HepG2 (cell line): ENCODE results near the gene LRRC43. TPM values are rescaled to one million over a fixed set of nuclear protein-coding genes. Genes with fewer than 3 reads are reported as not detected.

Source experiments
- ATAC-seq: fragments of 200-7000 bp; cut with Tn5 transposase; 3 replicates; pipeline ENCODE4 v1.9.1; 2020; ENCODE audit warnings: mild to moderate bottlenecking, moderate library complexity
- BruUV-seq: library from RNA; stranded (reverse); fragments of 400-500 nt; replicated peaks from 2 replicates; lab custom pipeline; 2021; lab: Mats Ljungman, UMichigan
- CTCF ChIA-PET: fragments of 300-600 bp; formaldehyde crosslinking; extraction: SDS; loops from one replicate; lab custom pipeline; 2021; ENCODE audit warnings: low total read pairs, inconsistent platforms, low intra/inter-chr PET ratio; lab: Yijun Ruan, JAX
- POLR2A ChIA-PET: fragments of 350-600 bp; sonication (Branson Sonifier 250); formaldehyde crosslinking; loops from one replicate; lab custom pipeline; 2020; ENCODE audit warnings: antibody characterized with exemption, inconsistent platforms; lab: Yijun Ruan, JAX
- DNase-seq: peaks from one replicate; pipeline ENCODE4 v3.0.0-alpha.2; 2015; ENCODE audit warnings: low spot score
- FAIRE-seq: peaks from 3 replicates; lab custom pipeline; 2011; peaks lifted over from hg19 to GRCh38; lab: Jason Lieb, UNC
- H2AFZ ChIP-seq: one replicate; pipeline ENCODE4 v1.6.1; 2011; ENCODE audit warnings: low read length, inconsistent platforms
- H3K27ac ChIP-seq: fragments of 300-600 bp; 3 replicates; pipeline ENCODE4 v1.8.0; 2011; ENCODE audit warnings: mixed run types, mild to moderate bottlenecking, mixed read lengths, low read length, inconsistent platforms; ENCODE audit not compliant: insufficient read depth; ENCODE audit errors: extremely low read length
- H3K27me3 ChIP-seq, 2 experiments: fragments of 200-600 bp in 1 of 2; 2 replicates in 1 of 2; 3 replicates in 1 of 2; pipeline versions ENCODE4 v1.6.0 to v1.8.0; 2011; ENCODE audit warnings: low read length in 2 of 2, mild to moderate bottlenecking in 2 of 2, moderate library complexity in 2 of 2, inconsistent platforms in 1 of 2; ENCODE audit not compliant: insufficient read depth in 2 of 2, control insufficient read depth in 1 of 2
- H3K36me3 ChIP-seq, 2 experiments: fragments of 200-600 bp in 1 of 2; replicated peaks in 1 of 2; 2 replicates in 1 of 2; 3 replicates in 1 of 2; pipeline versions ENCODE4 v1.5.1 to v1.8.0; 2011; ENCODE audit warnings: low read length in 2 of 2, inconsistent platforms in 1 of 2; ENCODE audit not compliant: insufficient read depth in 2 of 2, control insufficient read depth in 1 of 2
- H3K4me1 ChIP-seq: 2 replicates; pipeline ENCODE4 v1.5.1; 2012; ENCODE audit warnings: low read length, inconsistent platforms; ENCODE audit not compliant: insufficient read depth
- H3K4me2 ChIP-seq: 2 replicates; pipeline ENCODE4 v1.6.0; 2011; ENCODE audit warnings: low read depth, low read length, inconsistent platforms
- H3K4me3 ChIP-seq, 3 experiments: fragments of 200-600 bp in 1 of 3; sonication (generic), shearing (Covaris generic) in 1 of 3; replicated peaks in 1 of 3; 2 replicates each; pipeline ENCODE4 v1.5.1; 2011 to 2016; ENCODE audit warnings: low read length in 3 of 3, inconsistent platforms in 2 of 3, low read depth in 2 of 3, mild to moderate bottlenecking in 2 of 3, control low read depth in 1 of 3, mixed read lengths in 1 of 3; ENCODE audit not compliant: insufficient read depth in 1 of 3
- H3K79me2 ChIP-seq: one replicate; pipeline ENCODE4 v1.6.1; 2011; ENCODE audit warnings: low read length, inconsistent platforms; ENCODE audit not compliant: insufficient read depth
- H3K9ac ChIP-seq: 2 replicates; pipeline ENCODE4 v1.6.0; 2011; ENCODE audit warnings: mild to moderate bottlenecking, low read depth, low read length, inconsistent platforms; ENCODE audit not compliant: insufficient read depth
- H3K9me3 ChIP-seq: 2 replicates; pipeline ENCODE4 v1.5.1; 2012; ENCODE audit warnings: mild to moderate bottlenecking, low read length
- H4K20me1 ChIP-seq: 2 replicates; pipeline ENCODE4 v1.6.0; 2011; ENCODE audit warnings: inconsistent platforms, mild to moderate bottlenecking, low read length, moderate library complexity; ENCODE audit not compliant: insufficient read depth
- CBX2 ChIP-seq, 2 experiments: fragments of 200-600 bp in 1 of 2; sonication (generic); formaldehyde crosslinking in 1 of 2; IDR thresholded peaks; 2 replicates each; pipeline versions ENCODE4 v1.7.0 to v1.8.1; 2018 to 2022; ENCODE audit warnings: low read depth in 2 of 2, low read length in 1 of 2, mild to moderate bottlenecking in 1 of 2, missing genetic modification reagents in 1 of 2
- HOXD1 ChIP-seq: sonication (generic); formaldehyde crosslinking; IDR thresholded peaks from 2 replicates; pipeline ENCODE4 v1.5.0; 2020; ENCODE audit warnings: missing genetic modification reagents
- KLF16 ChIP-seq, 2 experiments: sonication (generic) in 1 of 2; formaldehyde crosslinking in 1 of 2; IDR thresholded peaks; 2 replicates each; pipeline versions ENCODE4 v1.6.1 to v1.8.0; 2016 to 2023; ENCODE audit warnings: missing genetic modification reagents in 2 of 2, missing compliant biosample characterization in 1 of 2
- MIER2 ChIP-seq: IDR thresholded peaks from 2 replicates; pipeline ENCODE4 v1.6.1; 2016; ENCODE audit warnings: missing biosample characterization, missing genetic modification reagents
- NCOA1 ChIP-seq: sonication (generic); formaldehyde crosslinking; IDR thresholded peaks from 2 replicates; pipeline ENCODE4 v1.9.0; 2021; ENCODE audit warnings: missing genetic modification reagents
- RXRB ChIP-seq: IDR thresholded peaks from 2 replicates; pipeline ENCODE4 v1.6.1; 2016; ENCODE audit warnings: borderline replicate concordance, missing genetic modification reagents, missing compliant biosample characterization
- ZBTB1 ChIP-seq: sonication (generic); formaldehyde crosslinking; IDR thresholded peaks from 2 replicates; pipeline ENCODE4 v1.4.0; 2020; ENCODE audit warnings: missing genetic modification reagents, borderline replicate concordance
- ZNF251 ChIP-seq: sonication (generic); formaldehyde crosslinking; IDR thresholded peaks from 2 replicates; pipeline ENCODE4 v1.9.0; 2021; ENCODE audit warnings: mild to moderate bottlenecking, missing genetic modification reagents
- ZNF33B ChIP-seq: sonication (generic); formaldehyde crosslinking; IDR thresholded peaks from 2 replicates; pipeline ENCODE4 v1.5.1; 2020; ENCODE audit warnings: mild to moderate bottlenecking, missing genetic modification reagents
- ZNF704 ChIP-seq: sonication (generic); formaldehyde crosslinking; IDR thresholded peaks from 2 replicates; pipeline ENCODE4 v1.8.1; 2023; ENCODE audit warnings: mild to moderate bottlenecking, inconsistent platforms, moderate library complexity, missing genetic modification reagents, borderline replicate concordance
- ZNF724P ChIP-seq: sonication (generic); formaldehyde crosslinking; IDR thresholded peaks from 2 replicates; pipeline ENCODE4 v1.8.0; 2022; ENCODE audit warnings: missing genetic modification reagents, borderline replicate concordance
- ZNF839 ChIP-seq: sonication (generic); formaldehyde crosslinking; IDR thresholded peaks from 2 replicates; pipeline ENCODE4 v1.4.0; 2020; ENCODE audit warnings: missing genetic modification reagents, mild to moderate bottlenecking, borderline replicate concordance
- WGBS: methylation state at CpG from one replicate; pipeline ENCODE4 v1.1.6; 2017; ENCODE audit warnings: low lambda C conversion rate; 5-methylcytosine and 5-hydroxymethylcytosine counted together
- in situ Hi-C: cut with HindIII; loops from 2 replicates; pipeline ENCODE4 v1.10.0; 2017; ENCODE audit warnings: low pct_unique_long_range_greater_than_20kb; ENCODE audit not compliant: extremely low pct_ligation_motif_present
- intact Hi-C: fragments of 100-400 bp; cut with micrococcal nuclease; formaldehyde crosslinking; loops from one replicate; pipeline ENCODE4 v1.10.0; 2022; ENCODE audit not compliant: unreplicated experiment
- polyA plus RNA-seq, 8 experiments: library from polyadenylated mRNA; depleted of rRNA in 3 of 8; stranded (reverse) in 7 of 8; unstranded in 1 of 8; fragments of >200 nt; fragmentation: Illumina TruSeq in 4 of 8; extraction: Trizol in 4 of 8; gene quantifications; 2 replicates each; pipeline versions ENCODE4 v1.2.1 to v1.2.3, GENCODE V29; 2011 to 2016; ENCODE audit warnings: low read depth in 4 of 8, missing spikeins in 1 of 8, mixed read lengths in 1 of 8; ENCODE audit not compliant: insufficient read depth in 1 of 8
- total RNA-seq, 5 experiments: library from RNA; depleted of rRNA; stranded (reverse); fragments of >200 nt; fragmentation: Illumina TruSeq; extraction: Trizol; gene quantifications; 2 replicates each; pipeline ENCODE4 v1.2.3, GENCODE V29; 2016; ENCODE audit warnings: low read depth in 1 of 5
- TF ChIP-seq, protein P1 (sequence below): sonication (generic); formaldehyde crosslinking; IDR thresholded peaks from 2 replicates; pipeline ENCODE4 v1.4.0; 2020; ENCODE audit warnings: missing genetic modification reagents, mild to moderate bottlenecking, borderline replicate concordance

LRRC43 gene
- total and polyA plus RNA-seq, 2 of the 13 experiments (the other 11 are each of a cell fraction or from before 2014, with no cell fraction given), result not detected

- Histone ChIP-seq H3K4me2 (no peak overlapping the region), H2AFZ (no peak overlapping the region), H3K36me3 (no peaks in the 10 kb centered on the region), H3K79me2 (no peaks in the 10 kb centered on the region), H4K20me1 (no peaks in the 10 kb centered on the region), H3K9ac (no peak overlapping the region), H3K4me3 (no peak overlapping the region), H3K4me1 (peaks cover 36% of the 10 kb centered on the region), H3K9me3 (no peaks in the 10 kb centered on the region), H3K27me3 (peaks cover 0 to 12% of the 10 kb centered on the region in 2 experiments; a peak in 1 of 5 replicates), H3K27ac (no peak overlapping the region)
- FAIRE-seq (no peak), ATAC-seq (no peak), DNase-seq (no peak)
- TF ChIP-seq RXRB (no peak), NCOA1 (CRISPR knock-in tag) (no peak), ZNF33B (CRISPR knock-in tag) (no peak), ZNF251 (CRISPR knock-in tag) (no peak), MIER2 (no peak), ZBTB1 (CRISPR knock-in tag) (no peak), KLF16 (CRISPR knock-in tag; IDR thresholded peaks at IDR 0.05) (no peak), ZNF704 (CRISPR knock-in tag) (no peak), HOXD1 (no peak), ZNF724P (no peak), ZNF839 (CRISPR knock-in tag) (no peak), CBX2 (IDR thresholded peaks at IDR 0.05; ENCODE audit: low read depth, low read length) (no peak), CBX2 (CRISPR knock-in tag; IDR thresholded peaks at IDR 0.05; ENCODE audit: low read depth) (no peak)
- TF ChIP-seq, protein P1, sequence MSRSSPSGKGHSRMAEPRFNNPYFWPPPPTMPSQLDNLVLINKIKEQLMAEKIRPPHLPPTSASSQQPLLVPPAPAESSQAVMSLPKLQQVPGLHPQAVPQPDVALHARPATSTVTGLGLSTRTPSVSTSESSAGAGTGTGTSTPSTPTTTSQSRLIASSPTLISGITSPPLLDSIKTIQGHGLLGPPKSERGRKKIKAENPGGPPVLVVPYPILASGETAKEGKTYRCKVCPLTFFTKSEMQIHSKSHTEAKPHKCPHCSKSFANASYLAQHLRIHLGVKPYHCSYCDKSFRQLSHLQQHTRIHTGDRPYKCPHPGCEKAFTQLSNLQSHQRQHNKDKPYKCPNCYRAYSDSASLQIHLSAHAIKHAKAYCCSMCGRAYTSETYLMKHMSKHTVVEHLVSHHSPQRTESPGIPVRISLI, result no peak
- ChIA-PET CTCF (no interaction called here), POLR2A (no interaction called here)
- WGBS, result 67% methylated on average over 3 of the region's 3 CpGs
- in situ Hi-C loops, result no loop called here
- intact Hi-C loops, result no loop called here
- no TSS peak for BruUV-seq
Measured at GRCh38 chr12:122168492-122168891, 14.4 kb upstream of the LRRC43 start.
